Epithelial cell of proximal tubule (primary cell): ENCODE measurements around the gene RPS6KL1. TPM values are rescaled to one million over a fixed set of nuclear protein-coding genes. Genes with fewer than 3 reads are reported as not detected.

Experiments
- DNase-seq: peaks from one replicate; pipeline ENCODE4 v3.0.0-alpha.2; 2011; ENCODE audit warnings: low read depth
- H3K4me3 ChIP-seq: 2 replicates; pipeline ENCODE4 v1.5.1; 2011; ENCODE audit warnings: low read depth, mild to moderate bottlenecking, low read length
- total RNA-seq: library from RNA; depleted of rRNA; stranded (reverse); fragments of >200 nt; gene quantifications from 2 replicates; pipeline ENCODE4 v1.2.3, GENCODE V29; 2015
- TF ChIP-seq, protein P1 (sequence below): conservative IDR thresholded peaks from 2 replicates; pipeline ENCODE4 v1.5.1; 2012; ENCODE audit warnings: low read depth, mild to moderate bottlenecking, low read length

Gene RPS6KL1
- total RNA-seq, 1 donor from 2014 or later, result 18.7 TPM

DNA sequence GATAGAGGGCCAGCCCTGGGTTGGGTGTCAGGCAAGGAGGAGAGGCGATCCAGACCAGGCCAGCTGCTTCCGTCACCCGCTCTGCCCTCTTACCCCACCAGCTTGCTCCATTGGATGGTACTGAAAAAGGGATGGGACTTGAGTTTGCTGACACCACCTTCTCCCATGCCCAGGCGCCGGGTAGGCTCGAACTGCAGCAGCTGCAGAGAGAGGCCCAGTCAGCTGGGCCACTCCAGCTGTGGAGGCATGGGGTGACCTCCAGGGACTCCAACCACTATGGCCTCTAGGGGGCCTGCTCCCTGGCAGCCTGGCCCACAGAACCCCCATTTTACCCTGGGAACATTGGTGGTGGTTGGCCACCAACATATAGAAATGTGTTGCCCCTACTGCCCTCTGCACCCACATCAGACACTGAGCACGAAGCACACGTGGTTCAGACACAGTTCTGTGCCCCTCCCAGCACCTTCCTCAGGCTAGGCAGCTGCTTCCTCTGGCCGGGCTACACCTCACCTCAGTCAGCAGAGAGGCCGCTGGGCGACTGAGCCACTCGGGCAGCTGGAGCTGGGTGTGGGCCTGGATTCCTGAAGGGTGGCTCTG, 16.0 kb downstream of the RPS6KL1 start:
- H3K4me3 ChIP-seq, result no peak overlapping the region
- no peak for DNase-seq
- TF ChIP-seq, protein P1, sequence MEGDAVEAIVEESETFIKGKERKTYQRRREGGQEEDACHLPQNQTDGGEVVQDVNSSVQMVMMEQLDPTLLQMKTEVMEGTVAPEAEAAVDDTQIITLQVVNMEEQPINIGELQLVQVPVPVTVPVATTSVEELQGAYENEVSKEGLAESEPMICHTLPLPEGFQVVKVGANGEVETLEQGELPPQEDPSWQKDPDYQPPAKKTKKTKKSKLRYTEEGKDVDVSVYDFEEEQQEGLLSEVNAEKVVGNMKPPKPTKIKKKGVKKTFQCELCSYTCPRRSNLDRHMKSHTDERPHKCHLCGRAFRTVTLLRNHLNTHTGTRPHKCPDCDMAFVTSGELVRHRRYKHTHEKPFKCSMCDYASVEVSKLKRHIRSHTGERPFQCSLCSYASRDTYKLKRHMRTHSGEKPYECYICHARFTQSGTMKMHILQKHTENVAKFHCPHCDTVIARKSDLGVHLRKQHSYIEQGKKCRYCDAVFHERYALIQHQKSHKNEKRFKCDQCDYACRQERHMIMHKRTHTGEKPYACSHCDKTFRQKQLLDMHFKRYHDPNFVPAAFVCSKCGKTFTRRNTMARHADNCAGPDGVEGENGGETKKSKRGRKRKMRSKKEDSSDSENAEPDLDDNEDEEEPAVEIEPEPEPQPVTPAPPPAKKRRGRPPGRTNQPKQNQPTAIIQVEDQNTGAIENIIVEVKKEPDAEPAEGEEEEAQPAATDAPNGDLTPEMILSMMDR, result peak; percentile 43

DNA sequence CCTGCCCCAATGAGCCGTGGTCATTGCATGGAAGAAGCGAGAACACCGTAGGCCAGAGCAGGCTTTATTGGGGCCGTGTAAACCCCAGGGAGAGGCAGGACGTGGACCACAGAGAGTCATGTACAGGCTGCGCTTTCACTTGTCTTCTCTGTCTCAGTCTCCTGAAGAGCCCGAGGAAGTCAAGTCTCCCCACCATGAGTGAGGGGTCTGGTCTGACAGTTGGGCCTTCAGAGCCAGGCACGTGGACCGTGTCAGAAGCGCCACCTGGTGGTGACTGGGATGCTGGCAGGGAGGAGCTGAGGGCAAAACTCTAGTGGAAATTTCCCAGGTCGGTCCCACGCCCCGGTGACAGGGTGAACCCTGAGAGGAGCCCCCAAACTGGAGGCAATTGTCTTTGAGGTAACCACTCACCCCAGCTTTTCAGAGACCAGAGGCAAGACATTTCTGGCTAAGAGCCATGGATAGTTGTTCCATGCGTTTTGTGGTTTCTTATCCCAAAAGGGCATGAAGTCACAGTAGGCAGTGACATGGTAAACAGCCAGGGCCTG, 17.4 kb downstream of the RPS6KL1 start:
- DNase-seq, result no peak
- TF ChIP-seq, protein P1, result peak; percentile 98

DNA sequence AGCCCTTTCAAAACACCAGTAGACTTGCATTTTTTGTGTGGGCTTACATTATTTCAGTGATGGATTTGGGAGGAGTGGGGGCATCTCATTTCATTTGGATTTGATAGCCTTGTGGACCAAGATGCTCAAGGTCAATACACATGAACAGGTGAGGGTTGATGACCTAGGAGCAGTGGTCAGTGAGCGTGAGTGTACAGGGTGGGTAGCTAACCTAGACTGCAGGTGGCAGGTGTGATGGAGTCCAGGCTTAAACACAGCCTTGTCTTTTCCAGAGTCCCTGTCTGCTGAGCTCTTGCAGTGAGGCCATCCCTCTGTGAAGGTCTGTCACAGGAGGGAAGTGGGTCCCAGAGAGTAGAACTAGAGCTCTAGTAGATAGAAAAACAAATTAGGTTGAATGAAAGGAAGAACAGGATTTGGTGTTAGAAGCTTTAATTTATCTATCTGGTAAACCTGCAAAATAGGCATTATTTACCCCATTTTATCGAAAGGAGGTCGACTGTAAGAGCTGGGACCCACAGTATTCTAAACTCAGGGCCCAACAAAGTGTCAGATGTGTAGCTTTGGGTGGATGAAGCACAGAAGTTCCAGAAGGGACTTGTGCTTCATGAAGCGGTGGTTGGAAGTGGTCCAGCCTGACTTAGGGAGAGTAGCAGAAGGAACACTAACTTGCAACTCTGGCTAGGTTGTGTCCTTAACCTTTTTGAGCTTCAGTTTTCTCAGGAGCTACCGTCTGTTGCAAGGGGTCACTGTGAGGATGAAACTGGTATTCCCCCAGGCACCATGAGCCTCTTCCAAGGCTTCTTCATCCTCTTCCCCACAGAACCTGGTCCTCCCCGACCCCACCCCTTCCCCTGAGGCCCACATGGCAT, 18.2 kb downstream of the RPS6KL1 start:
- H3K4me3 ChIP-seq, result no peak overlapping the region
- no peak for DNase-seq
- TF ChIP-seq, protein P1, result no peak

More for the DNA sequence above, 17.4 kb downstream of the RPS6KL1 start:
- H3K4me3 ChIP-seq, result no peak overlapping the region

DNA sequence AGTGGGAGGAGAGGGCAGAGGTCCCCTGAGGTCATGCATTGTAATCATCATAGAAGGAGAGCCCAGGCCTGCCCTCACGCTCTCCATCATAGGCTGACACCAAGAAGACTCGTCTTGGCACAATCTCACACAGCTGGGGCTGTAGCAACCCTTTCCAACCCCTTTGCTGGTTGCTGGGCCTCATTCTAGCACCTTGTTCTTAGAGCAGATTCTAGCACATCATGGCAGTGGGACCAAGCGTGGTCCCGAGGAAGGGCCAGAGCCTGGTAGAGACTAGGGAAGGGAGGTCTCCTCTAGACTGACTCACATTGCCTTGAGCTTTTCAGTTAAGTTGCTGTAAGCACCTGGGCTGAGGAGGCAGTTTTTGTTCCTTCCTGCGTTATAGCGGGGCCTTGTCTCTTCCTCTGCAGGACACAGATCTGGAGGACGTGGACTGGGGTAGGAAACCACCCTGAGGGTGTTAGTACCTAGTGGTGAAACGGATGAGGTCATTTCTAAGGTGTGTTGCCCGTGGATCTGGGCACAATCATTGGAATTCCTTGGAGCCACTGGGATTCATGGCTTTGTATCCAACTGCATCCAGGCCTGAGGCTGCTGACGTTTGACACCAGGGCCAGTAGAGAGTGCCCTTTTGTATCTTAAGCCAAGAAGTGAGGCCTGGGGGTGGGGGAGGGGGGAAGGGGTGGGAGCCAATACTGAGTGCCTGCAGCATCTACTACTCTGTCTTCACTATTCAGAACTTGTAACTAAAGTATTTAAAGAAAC, 19.9 kb downstream of the RPS6KL1 start:
- TF ChIP-seq, protein P1, result no peak
- no peak for DNase-seq
- H3K4me3 ChIP-seq, result no peak overlapping the region

DNA sequence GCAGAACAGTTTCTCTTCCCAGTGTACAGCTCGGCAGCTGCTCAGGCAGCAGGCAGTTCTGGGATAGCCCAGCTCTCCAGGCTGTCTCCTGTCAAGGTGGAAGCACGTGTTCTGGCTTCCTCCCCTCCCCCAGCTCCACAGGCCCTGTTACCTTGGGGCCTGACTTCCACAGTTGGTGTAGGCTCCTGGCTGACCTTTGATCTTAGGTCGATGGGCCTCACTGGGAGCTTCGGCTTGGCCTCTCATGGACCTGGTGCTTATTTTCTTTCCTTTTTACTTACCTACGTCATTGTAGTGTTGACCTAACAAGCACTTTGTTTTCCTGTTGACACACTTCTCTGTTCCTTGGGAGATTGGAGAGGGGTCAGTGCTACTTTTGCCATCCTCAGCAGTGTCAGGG, 24.4 kb downstream of the RPS6KL1 start:
- no peak overlapping the region for H3K4me3 ChIP-seq

DNA sequence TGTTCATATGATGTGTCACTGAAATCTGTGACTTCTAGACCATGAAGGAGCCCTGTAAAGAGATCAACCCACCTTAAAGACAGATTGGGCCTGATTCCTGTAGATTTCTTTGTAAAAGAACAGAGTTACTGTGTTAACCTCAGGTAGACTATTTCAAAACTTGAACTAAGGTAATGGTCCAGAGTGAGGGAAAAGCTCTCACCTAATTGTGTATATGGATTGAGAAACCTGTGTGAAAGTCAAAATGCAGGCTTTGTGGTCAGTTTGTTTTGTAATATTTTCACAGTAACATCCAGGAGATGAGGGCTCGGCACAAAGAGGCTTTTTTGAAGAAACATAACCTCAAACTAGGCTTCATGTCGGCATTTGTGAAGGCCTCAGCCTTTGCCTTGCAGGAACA, 25.0 kb downstream of the RPS6KL1 start:
- no peak overlapping the region for H3K4me3 ChIP-seq
- TF ChIP-seq, protein P1, result no peak
- no peak for DNase-seq

More for the DNA sequence above, 24.4 kb downstream of the RPS6KL1 start:
- TF ChIP-seq, protein P1, result no peak
- DNase-seq, result no peak
